ENCODE results near the gene UBL4B.

DNA sequence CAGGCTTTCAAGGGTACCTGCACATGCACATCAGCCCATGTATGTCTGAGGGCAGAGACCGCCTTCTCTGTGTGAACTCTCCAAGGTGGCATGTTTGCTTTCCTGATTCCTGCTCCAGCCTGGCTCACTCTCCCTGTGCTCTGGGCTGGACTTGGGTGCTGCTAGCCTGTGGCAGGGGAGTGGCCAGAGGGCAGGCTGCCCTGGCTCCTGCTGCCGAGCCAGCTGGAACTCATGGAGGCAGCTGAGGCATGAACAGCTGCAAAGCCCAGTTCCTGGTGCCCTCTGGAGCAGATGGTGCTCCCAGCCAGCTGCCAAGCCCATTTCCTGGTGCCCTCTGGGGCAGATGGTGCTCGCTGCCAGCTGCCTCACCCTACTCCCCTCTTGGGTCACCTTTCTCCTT lies 7.6 kb downstream of the UBL4B start:
- TF ChIP-seq, protein P1, sequence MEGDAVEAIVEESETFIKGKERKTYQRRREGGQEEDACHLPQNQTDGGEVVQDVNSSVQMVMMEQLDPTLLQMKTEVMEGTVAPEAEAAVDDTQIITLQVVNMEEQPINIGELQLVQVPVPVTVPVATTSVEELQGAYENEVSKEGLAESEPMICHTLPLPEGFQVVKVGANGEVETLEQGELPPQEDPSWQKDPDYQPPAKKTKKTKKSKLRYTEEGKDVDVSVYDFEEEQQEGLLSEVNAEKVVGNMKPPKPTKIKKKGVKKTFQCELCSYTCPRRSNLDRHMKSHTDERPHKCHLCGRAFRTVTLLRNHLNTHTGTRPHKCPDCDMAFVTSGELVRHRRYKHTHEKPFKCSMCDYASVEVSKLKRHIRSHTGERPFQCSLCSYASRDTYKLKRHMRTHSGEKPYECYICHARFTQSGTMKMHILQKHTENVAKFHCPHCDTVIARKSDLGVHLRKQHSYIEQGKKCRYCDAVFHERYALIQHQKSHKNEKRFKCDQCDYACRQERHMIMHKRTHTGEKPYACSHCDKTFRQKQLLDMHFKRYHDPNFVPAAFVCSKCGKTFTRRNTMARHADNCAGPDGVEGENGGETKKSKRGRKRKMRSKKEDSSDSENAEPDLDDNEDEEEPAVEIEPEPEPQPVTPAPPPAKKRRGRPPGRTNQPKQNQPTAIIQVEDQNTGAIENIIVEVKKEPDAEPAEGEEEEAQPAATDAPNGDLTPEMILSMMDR (IDR thresholded peaks at IDR 0.05), result no peak
- TF ChIP-seq POLR2A (IDR thresholded peaks at IDR 0.05), result no peak

Measured in heart left ventricle (tissue), 13 donors.